CD4-positive, alpha-beta T cell treated with Interleukin-21 for 1 hour (primary cell): ENCODE results near the gene KIFC1.

Source experiments
- DNase-seq: peaks from one replicate; pipeline ENCODE4 v3.0.0-alpha.2; 2020

KIFC1 gene

DNA sequence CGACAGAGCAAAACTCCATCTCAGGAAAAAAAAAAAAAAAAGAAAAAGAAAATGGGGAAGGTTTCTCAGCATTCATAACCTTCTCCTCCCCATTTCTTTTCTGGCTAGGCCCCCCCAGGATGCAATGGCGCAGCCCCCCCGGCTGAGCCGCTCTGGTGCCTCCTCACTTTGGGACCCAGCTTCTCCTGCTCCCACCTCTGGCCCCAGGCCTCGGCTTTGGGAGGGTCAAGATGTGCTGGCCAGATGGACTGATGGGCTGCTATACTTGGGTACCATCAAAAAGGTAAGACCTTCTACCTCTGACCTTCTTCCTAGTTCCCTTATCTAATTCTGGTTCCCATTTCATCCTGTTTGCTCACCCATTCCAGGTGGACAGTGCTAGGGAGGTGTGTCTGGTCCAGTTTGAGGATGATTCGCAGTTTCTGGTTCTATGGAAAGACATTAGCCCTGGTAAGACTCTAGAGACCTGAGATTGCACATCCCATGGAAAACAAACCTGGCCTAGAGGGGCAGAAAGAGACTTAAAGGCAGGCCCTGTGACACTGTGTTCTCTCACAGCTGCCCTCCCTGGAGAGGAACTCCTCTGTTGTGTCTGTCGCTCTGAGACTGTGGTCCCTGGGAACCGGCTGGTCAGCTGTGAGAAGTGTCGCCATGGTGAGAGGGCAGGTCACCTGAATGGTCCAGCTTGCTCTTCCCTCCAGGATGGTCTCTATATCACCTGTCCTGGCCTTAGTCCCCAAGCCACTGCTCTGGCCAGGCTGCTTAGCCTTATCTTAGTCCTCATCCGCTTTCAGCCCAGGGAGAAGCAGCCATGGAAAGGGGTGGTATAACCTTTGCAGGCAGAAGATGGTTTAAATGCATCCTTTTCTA, 20.8 kb downstream of the KIFC1 start:
- peak; percentile 7 for DNase-seq

- DNase-seq: peak; percentile 12
Measured at GRCh38 chr6:33413241-33414120, 21.9 kb downstream of the KIFC1 start.

DNA sequence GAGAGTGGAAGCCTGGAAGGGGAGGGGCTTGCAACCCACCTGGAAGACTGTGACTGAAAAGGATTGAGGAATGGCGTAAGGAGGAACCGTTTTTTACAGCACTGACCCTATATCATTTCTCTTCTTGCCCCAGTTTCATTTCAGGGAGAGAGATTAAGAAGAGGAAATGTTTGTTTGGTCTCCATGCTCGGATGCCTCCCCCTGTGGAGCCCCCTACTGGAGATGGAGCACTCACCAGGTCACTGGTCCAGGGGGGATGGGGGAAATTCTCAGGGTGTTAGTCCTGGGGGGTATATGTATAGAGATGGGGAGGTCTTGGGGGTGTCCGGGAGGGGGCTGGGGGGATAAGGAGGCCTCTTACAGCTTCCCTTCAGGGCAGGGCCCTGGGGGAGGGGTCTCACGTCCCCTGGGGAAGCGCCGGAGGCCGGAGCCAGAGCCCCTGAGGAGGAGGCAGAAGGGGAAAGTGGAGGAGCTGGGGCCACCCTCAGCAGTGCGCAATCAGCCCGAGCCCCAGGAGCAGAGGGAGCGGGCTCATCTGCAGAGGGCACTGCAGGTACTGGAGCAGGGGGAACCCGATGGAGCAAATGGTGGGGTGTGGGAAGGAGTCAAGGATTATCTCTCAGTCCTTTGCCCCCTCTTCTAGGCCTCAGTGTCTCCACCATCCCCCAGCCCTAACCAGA, 23.1 kb downstream of the KIFC1 start:
- peak; percentile 48 for DNase-seq

DNA sequence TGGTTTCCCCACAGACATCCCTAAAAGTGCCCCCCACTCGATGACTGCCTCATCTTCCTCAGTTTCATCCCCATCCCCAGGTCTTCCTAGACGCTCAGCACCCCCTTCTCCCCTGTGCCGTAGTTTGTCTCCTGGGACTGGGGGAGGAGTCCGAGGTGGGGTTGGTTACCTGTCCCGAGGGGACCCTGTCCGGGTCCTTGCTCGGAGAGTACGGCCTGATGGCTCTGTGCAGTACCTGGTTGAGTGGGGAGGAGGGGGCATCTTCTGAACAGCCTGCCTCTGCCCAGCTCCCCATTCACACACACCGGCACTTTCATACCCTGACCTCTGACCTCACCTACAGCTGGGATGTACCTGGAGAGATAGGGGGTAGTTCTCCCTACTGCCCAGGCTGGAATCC, 24.2 kb downstream of the KIFC1 start:
- DNase-seq: peak; percentile 10

DNA sequence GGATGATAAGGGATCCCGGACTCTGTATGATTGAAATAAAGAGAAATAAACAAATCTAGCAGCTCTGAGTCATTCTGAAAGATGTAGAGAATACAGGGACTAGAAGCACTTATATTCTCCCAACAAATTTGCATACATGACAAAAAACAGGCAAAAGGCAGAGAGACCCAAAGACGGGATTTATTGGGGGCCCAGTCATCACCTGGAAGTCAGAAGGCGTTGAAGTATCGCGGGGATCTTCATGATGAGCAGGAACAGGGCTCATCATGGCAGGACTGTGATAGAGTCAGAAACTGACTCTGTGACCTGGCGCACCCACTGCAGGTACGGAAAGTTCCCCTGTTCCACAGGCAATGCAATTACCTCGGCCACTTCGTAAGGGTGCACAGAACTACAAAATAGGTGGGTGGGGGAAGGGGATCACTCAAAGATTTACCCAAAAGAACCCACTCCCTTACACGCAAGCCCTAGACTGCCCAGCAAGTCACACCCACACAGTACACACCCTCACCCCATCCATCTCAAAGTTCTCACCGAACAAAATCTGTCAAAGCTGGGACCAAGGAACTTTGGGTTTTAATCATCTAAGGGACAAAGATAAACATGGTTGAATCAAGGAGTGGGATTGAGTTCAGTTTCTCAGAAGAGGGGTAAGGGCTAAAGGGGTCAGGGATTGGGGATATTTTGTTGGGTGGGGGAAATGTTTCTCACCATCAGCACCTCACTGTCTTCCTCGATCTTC, 24.9 kb downstream of the KIFC1 start:
- DNase-seq: peak; percentile 46

GRCh38 chr6:33417128-33417902, 25.7 kb downstream of the KIFC1 start:
- peak; percentile 37 for DNase-seq

GRCh38 chr6:33417903-33418689, 26.5 kb downstream of the KIFC1 start, which contains the start of gene CUTA:
TSS of gene CUTA (minus strand) at chr6:33418107. CDS start at chr6:33418000, 107 bp downstream.
- peak; percentile 100 for DNase-seq

- peak; percentile 89 for DNase-seq
Measured at GRCh38 chr6:33418690-33419291, 27.2 kb downstream of the KIFC1 start.

- peak; percentile 58 for DNase-seq
Measured at GRCh38 chr6:33419580-33420490, 28.2 kb downstream of the KIFC1 start, which contains the start of gene SYNGAP1. TSS of gene SYNGAP1 (plus strand) at chr6:33420065. CDS start at chr6:33420265, 200 bp downstream.

DNA sequence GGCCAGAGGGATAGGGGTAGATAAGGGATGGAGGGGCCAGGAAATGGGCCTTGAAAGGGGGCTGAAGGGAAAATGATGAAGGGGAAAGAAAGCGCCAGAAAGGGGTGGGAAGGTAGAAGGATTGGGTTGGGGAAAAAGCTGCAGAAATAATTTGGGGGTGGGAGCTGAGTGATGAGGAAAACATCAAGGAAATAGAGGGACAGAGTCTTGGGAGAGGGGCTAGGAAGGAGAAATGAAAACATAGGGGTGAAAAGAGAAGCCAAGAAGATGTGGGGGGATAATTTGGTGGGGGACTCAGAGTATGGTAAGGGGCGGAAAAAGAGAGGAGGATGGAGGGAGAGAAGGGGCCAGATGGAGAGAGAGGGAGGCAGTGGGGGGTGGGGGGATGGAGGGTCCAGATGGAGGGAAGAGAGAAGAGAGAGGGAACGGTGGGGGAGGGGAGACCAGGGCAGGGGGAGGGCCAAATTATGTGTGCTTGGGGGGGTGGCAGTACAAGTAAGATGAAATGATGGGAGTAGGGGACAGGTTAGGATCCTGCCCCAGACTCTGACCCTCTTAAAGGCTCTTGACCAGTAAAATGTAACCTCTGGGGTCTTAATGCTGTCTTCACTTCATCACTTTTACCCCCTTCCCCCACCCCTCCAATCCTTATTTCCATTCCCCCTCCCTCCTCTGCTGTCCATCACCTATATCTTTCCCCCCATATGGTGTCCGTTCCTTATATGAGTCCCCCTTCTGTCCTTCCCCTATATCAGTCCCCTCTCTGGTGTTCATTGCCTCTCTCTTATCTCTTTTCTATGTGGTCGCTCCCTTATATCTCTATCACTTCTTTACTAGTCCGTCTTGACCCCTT, 29.1 kb downstream of the KIFC1 start:
- no peak for DNase-seq

DNA sequence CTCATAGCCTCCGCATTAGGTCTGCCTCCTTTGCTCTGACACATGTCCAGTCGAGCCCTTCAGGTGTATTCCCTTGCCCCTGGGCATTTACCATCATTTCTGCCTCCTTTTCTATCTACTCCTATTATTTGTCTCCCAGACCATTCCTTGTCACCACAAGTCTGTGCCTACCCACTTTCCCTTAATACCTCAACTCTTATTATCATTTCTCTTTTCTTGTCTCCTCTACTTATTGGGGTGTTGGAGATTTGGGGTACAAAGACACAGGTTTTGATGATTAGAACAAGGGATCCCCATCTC, 29.7 kb downstream of the KIFC1 start:
- DNase-seq: no peak

DNA sequence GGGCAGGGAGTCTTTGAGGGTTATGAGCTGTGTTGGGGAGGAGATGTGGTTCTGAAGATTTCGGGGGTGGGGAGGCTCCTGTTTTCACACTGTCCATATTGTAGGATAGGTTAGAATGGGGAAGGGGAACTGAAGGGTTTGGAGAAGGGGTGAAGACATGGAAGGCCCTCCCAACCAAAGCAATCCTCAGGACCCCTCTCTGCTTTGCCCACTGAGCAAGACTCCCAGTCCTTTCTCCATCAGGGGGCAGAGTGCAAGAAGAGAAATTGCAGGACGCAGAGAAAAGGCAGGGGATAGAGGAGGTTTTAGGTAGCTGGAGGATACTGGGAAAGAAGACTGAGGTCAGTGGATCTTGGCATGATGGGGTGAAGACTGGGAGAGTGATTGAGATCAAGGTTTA, 32.2 kb downstream of the KIFC1 start:
- DNase-seq: no peak

- DNase-seq: no peak
Measured at GRCh38 chr6:33424855-33425667, 33.4 kb downstream of the KIFC1 start.

DNA sequence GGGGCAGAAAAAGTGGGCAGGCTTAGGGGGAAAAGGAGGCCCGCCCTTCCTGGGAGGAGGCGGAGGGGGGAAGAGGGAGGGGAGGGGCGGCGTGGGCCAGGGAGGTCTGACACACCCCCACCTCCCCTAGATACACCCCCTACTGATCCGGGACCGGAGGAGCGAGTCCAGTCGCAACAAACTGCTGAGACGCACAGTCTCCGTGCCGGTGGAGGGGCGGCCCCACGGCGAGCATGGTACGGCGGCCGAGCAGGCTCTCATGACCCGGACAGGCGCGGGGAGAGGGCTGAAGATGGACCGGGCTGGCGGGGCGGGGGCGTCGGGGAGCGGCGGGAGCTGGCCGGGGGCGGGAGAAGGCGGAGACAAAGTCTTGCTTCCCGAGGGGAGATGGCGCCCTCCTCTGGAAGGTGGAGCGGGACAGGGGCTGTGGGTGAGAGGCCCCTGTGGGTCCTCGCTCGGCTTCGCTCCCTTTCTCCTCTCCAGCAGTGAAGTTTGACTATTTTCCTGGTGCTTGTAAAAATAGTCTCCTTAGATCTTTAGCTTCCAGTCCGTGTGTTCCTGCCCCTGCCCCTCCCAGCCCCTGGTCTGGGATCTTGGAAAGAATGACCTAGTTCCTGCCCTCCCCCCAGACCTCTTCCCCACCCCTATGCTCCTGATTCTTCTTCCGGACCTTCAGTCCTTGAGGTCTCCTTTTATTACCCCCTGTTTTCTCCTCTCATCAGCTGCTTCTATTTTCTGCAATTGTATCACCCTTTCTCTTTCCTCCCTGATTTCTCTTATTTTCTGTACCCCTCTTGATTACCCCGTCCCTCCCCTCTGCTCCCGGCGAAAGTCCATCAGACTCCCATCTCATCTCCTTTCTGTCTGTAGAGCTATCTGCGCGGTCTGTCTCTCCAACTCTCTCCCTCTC, 34.3 kb downstream of the KIFC1 start:
- DNase-seq: peak; percentile 92

DNA sequence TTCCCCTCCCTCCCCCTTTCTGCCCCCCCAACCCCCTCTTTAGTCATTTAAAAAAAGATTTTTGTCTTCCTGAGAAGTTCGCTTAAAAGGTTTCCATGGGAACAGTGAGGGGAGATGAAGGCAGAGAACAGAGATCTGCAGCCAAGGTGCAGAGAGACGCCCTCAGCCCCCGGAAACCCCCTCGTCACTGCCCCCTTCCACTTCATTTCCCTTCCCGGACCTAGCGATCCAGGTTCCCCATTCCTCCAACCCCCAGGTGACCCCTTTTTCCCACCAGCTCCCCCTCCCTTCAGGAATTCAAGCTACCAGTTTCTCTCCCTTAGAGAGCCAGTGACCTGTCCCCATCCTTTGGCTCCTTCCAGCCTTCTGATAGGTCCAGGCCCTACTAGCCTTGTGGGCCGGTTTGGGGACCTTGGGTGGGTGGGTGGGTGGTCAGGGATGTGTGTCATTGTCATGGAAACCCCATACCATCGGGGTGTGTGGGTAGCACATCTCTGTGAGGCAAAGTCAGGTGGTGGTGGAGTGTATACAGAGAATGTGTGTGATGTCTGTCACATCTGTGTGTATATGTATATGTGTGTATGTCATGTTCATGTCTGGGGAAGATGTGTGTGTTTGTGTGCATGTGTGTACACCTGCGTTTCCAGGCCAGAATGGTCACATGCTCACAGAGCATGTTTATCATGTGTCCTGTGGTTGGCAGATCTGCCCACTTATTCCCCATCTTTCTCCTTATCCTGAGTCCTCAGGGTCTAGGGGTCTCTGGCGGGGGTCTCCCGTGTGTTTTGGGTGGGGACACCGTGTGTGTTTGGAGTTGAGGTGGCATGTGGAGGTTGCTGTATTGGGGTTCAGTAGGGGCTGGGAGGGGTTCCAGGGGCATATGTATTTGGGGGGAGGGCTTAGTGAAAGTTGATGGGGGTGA, 35.2 kb downstream of the KIFC1 start:
- peak; percentile 82 for DNase-seq
